Tibial nerve (tissue), 4 donors: Measurements from ENCODE around the gene LRRC26. TPM values are rescaled to one million over a fixed set of nuclear protein-coding genes. Genes with fewer than 3 reads are reported as not detected.

Source experiments
- DNase-seq, 2 donors: peaks; one replicate each; pipeline ENCODE4 v3.0.0-alpha.2; 2019; ENCODE audit warnings: low spot score in 2 of 2
- H3K27ac ChIP-seq, 4 donors: fragments of 200-600 bp; sonication (generic) in 3 of 4; one replicate each; pipeline ENCODE4 v1.5.1; 2017 to 2019; ENCODE audit warnings: mild to moderate bottlenecking in 1 of 4
- H3K27me3 ChIP-seq, 2 donors: fragments of 200-600 bp; sonication (generic) in 1 of 2; one replicate each; pipeline versions ENCODE4 v1.5.1 to v1.6.0; 2017 to 2019
- H3K36me3 ChIP-seq, 3 donors: fragments of 200-600 bp; sonication (generic); one replicate each; pipeline ENCODE4 v1.5.1; 2018 to 2019
- H3K4me1 ChIP-seq, 4 donors: fragments of 200-600 bp; sonication (generic) in 3 of 4; one replicate each; pipeline ENCODE4 v1.5.1; 2017 to 2019
- H3K4me3 ChIP-seq, 4 donors: fragments of 200-600 bp; sonication (generic) in 3 of 4; one replicate each; pipeline ENCODE4 v1.5.1; 2017 to 2019; ENCODE audit warnings: mild to moderate bottlenecking in 1 of 4, moderate library complexity in 1 of 4
- H3K9me3 ChIP-seq, 4 donors: fragments of 200-600 bp; sonication (generic) in 3 of 4; one replicate each; pipeline ENCODE4 v1.5.1; 2017 to 2019
- EP300 ChIP-seq, 2 donors: sonication (generic); formaldehyde crosslinking; IDR thresholded peaks; one replicate each; pipeline ENCODE4 v1.6.1; 2017; ENCODE audit warnings: antibody characterized with exemption in 2 of 2, mild to moderate bottlenecking in 1 of 2
- POLR2A ChIP-seq, 2 donors: fragments of 450-650 bp; IDR thresholded peaks; one replicate each; pipeline ENCODE4 v1.6.1; 2017; ENCODE audit warnings: antibody characterized with exemption in 2 of 2, mild to moderate bottlenecking in 2 of 2, moderate library complexity in 2 of 2
- WGBS, 2 donors: methylation state at CpG; one replicate each; pipeline ENCODE4 v1.1.5; 2018; 5-methylcytosine and 5-hydroxymethylcytosine counted together
- total RNA-seq, 4 donors: library from RNA; depleted of rRNA; stranded (reverse); fragments of >200 nt; gene quantifications; one replicate each; pipeline ENCODE4 v1.1.0, GENCODE V29; 2016
- TF ChIP-seq, protein P1 (sequence below), 5 experiments: fragments of 200-600 bp in 3 of 5; fragments of 450-650 bp in 2 of 5; sonication (generic) in 3 of 5; IDR thresholded peaks; one replicate each; pipeline ENCODE4 v1.5.1; 2016 to 2019; ENCODE audit warnings: antibody characterized with exemption in 5 of 5, mild to moderate bottlenecking in 3 of 5, moderate library complexity in 2 of 5

LRRC26 gene
- total RNA-seq, 4 donors from 2014 or later: not detected

- no peaks in the 10 kb centered on the region for H3K9me3 ChIP-seq
- H3K27ac ChIP-seq: peak overlapping the region in 3 of 4 donors; percentile 54 to 80 (median 76)
- peaks cover 0 to 47% (median 17%) of the 10 kb centered on the region in 4 donors for H3K4me1 ChIP-seq
- no peak overlapping the region for H3K4me3 ChIP-seq
- DNase-seq: no peak
- TF ChIP-seq, protein P1, sequence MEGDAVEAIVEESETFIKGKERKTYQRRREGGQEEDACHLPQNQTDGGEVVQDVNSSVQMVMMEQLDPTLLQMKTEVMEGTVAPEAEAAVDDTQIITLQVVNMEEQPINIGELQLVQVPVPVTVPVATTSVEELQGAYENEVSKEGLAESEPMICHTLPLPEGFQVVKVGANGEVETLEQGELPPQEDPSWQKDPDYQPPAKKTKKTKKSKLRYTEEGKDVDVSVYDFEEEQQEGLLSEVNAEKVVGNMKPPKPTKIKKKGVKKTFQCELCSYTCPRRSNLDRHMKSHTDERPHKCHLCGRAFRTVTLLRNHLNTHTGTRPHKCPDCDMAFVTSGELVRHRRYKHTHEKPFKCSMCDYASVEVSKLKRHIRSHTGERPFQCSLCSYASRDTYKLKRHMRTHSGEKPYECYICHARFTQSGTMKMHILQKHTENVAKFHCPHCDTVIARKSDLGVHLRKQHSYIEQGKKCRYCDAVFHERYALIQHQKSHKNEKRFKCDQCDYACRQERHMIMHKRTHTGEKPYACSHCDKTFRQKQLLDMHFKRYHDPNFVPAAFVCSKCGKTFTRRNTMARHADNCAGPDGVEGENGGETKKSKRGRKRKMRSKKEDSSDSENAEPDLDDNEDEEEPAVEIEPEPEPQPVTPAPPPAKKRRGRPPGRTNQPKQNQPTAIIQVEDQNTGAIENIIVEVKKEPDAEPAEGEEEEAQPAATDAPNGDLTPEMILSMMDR (IDR thresholded peaks at IDR 0.05): no peak
- TF ChIP-seq POLR2A (IDR thresholded peaks at IDR 0.05) (no peak), EP300 (IDR thresholded peaks at IDR 0.05) (no peak)
- H3K36me3 ChIP-seq: peaks cover 0 to 37% (median 0%) of the 10 kb centered on the region in 3 donors
- H3K27me3 ChIP-seq: no peaks in the 10 kb centered on the region
- WGBS, 2 donors: 81 to 85% methylated on average over 16 to 19 of the region's 30 CpGs
Measured at GRCh38 chr9:137216188-137216965, 46.5 kb upstream of the LRRC26 start.

- TF ChIP-seq POLR2A (IDR thresholded peaks at IDR 0.05): no peak
- TF ChIP-seq, protein P1 (IDR thresholded peaks at IDR 0.05): no peak
- TF ChIP-seq EP300 (IDR thresholded peaks at IDR 0.05): no peak
- H3K27me3 ChIP-seq: no peaks in the 10 kb centered on the region
- peak overlapping the region in 1 of 4 donors; percentile 80 for H3K27ac ChIP-seq
- H3K36me3 ChIP-seq: peaks cover 0 to 43% (median 0%) of the 10 kb centered on the region in 3 donors
- WGBS, 2 donors: 91 to 98% methylated on average over 20 to 21 of the region's 22 CpGs
- H3K4me3 ChIP-seq: no peak overlapping the region
- peaks cover 0 to 37% (median 13%) of the 10 kb centered on the region in 4 donors for H3K4me1 ChIP-seq
- no peak for DNase-seq
- no peaks in the 10 kb centered on the region for H3K9me3 ChIP-seq
Measured at GRCh38 chr9:137215196-137215986, 45.5 kb upstream of the LRRC26 start.

- no peak for DNase-seq
- TF ChIP-seq, protein P1 (IDR thresholded peaks at IDR 0.05): no peak
- TF ChIP-seq POLR2A (IDR thresholded peaks at IDR 0.05): no peak
- no peak for TF ChIP-seq EP300 (IDR thresholded peaks at IDR 0.05)
- Histone ChIP-seq H3K9me3 (no peaks in the 10 kb centered on the region), H3K27me3 (no peaks in the 10 kb centered on the region), H3K36me3 (peaks cover 0 to 50% (median 0%) of the 10 kb centered on the region in 3 donors), H3K27ac (no peak overlapping the region), H3K4me1 (peaks cover 0 to 30% (median 13%) of the 10 kb centered on the region in 4 donors), H3K4me3 (no peak overlapping the region)
- WGBS, 2 donors: 92 to 95% methylated on average over 15 to 17 of the region's 19 CpGs
Measured at GRCh38 chr9:137214620-137215019, 44.8 kb upstream of the LRRC26 start.

GRCh38 chr9:137213160-137214060, 43.6 kb upstream of the LRRC26 start:
- peaks cover 0 to 59% (median 0%) of the 10 kb centered on the region in 3 donors for H3K36me3 ChIP-seq
- WGBS, 2 donors: 80 to 87% methylated on average over 33 to 43 of the region's 49 CpGs
- no peaks in the 10 kb centered on the region for H3K27me3 ChIP-seq
- DNase-seq: no peak
- H3K27ac ChIP-seq: peak overlapping the region in 1 of 4 donors; percentile 24
- peaks cover 0 to 18% (median 10%) of the 10 kb centered on the region in 4 donors for H3K4me1 ChIP-seq
- TF ChIP-seq, protein P1 (IDR thresholded peaks at IDR 0.05): no peak
- TF ChIP-seq POLR2A (IDR thresholded peaks at IDR 0.05) (no peak), EP300 (IDR thresholded peaks at IDR 0.05) (no peak)
- H3K9me3 ChIP-seq: no peaks in the 10 kb centered on the region
- H3K4me3 ChIP-seq: no peak overlapping the region
